CD4-positive, alpha-beta T cell (primary cell): ENCODE data around the gene TXLNA. TPM values are rescaled to one million over a fixed set of nuclear protein-coding genes. Genes with fewer than 3 reads are reported as not detected.
"Not testable (repeated sequence)": the region's sequence is repeated elsewhere in the genome, so short reads cannot be mapped to it uniquely, and the experiment has no call there.

Experiments used
- ATAC-seq: fragments of 200-7000 bp; cut with Tn5 transposase; one replicate; pipeline ENCODE4 v1.10.0; 2022; ENCODE audit warnings: mild to moderate bottlenecking; ENCODE audit not compliant: poor library complexity
- CTCF ChIA-PET: fragments of 350-600 bp; sonication (Branson Sonifier 250); formaldehyde crosslinking; loops from one replicate; lab custom pipeline; 2021; ENCODE audit warnings: antibody characterized with exemption, inconsistent platforms; lab: Charles Lee
- POLR2A ChIA-PET: fragments of 350-600 bp; sonication (Branson Sonifier 250); formaldehyde crosslinking; loops from one replicate; lab custom pipeline; 2021; ENCODE audit warnings: antibody characterized with exemption, inconsistent platforms; lab: Charles Lee
- DNase-seq, 14 experiments: peaks; one replicate each; pipeline ENCODE4 v3.0.0-alpha.2; 2013 to 2020; ENCODE audit warnings: mixed read lengths in 2 of 14
- H3K27ac ChIP-seq, 2 donors: one replicate each; pipeline versions ENCODE4 v1.5.1 to v1.7.0; 2013; ENCODE audit warnings: low read length in 2 of 2, low read depth in 1 of 2, mild to moderate bottlenecking in 1 of 2
- H3K27me3 ChIP-seq, 2 experiments: 1 replicate in 1 of 2; 2 replicates in 1 of 2; pipeline versions ENCODE4 v1.6.1 to v1.7.0; 2013; ENCODE audit warnings: low read length in 2 of 2, control low read depth in 1 of 2, mild to moderate bottlenecking in 1 of 2, moderate library complexity in 1 of 2; ENCODE audit not compliant: insufficient read depth in 2 of 2, control insufficient read depth in 1 of 2
- H3K36me3 ChIP-seq: one replicate; pipeline ENCODE4 v1.6.1; 2013; ENCODE audit warnings: low read length, control low read depth; ENCODE audit not compliant: insufficient read depth
- H3K4me1 ChIP-seq: one replicate; pipeline ENCODE4 v1.6.1; 2013; ENCODE audit warnings: low read length, control low read depth; ENCODE audit not compliant: insufficient read depth
- H3K4me3 ChIP-seq: one replicate; pipeline ENCODE4 v1.5.1; 2013; ENCODE audit warnings: mild to moderate bottlenecking, low read length, moderate library complexity
- H3K9me3 ChIP-seq, 2 experiments: 1 replicate in 1 of 2; 2 replicates in 1 of 2; pipeline versions ENCODE4 v1.6.1 to v1.7.0; 2013; ENCODE audit warnings: low read length in 2 of 2, mild to moderate bottlenecking in 2 of 2, control low read depth in 1 of 2, moderate library complexity in 1 of 2; ENCODE audit not compliant: control insufficient read depth in 1 of 2, insufficient read depth in 1 of 2
- H3K27ac Mint-ChIP-seq: one replicate; pipeline ENCODE4 v1.8.0; 2020; ENCODE audit warnings: mixed read lengths
- H3K27me3 Mint-ChIP-seq: one replicate; pipeline ENCODE4 v1.8.0; 2021; ENCODE audit warnings: mixed read lengths
- H3K36me3 Mint-ChIP-seq: one replicate; pipeline ENCODE4 v1.8.0; 2021; ENCODE audit warnings: low read depth, mixed read lengths
- H3K4me1 Mint-ChIP-seq: one replicate; pipeline ENCODE4 v1.8.0; 2021; ENCODE audit warnings: low read depth, mixed read lengths
- H3K4me3 Mint-ChIP-seq: one replicate; pipeline ENCODE4 v1.8.0; 2020; ENCODE audit warnings: mild to moderate bottlenecking, mixed read lengths
- H3K9me3 Mint-ChIP-seq: one replicate; pipeline ENCODE4 v1.8.0; 2020; ENCODE audit warnings: mixed read lengths
- CTCF ChIP-seq: fragments of 200-600 bp; IDR thresholded peaks from one replicate; pipeline ENCODE4 v1.8.0; 2022; ENCODE audit warnings: antibody characterized with exemption, mild to moderate bottlenecking
- intact Hi-C, 2 experiments: fragments of 100-400 bp; cut with DNase I in 1 of 2; cut with micrococcal nuclease in 1 of 2; formaldehyde crosslinking; loops; one replicate each; pipeline versions ENCODE4 v1.15.1 to v1.9.0; 2023 to 2025; cut with DNase I, micrococcal nuclease
- polyA plus RNA-seq, 2 donors: library from polyadenylated mRNA; unstranded; fragments of 120-200 nt; gene quantifications; one replicate each; pipeline ENCODE4 v1.2.1, GENCODE V29; 2013
- total RNA-seq, 174 experiments: library from RNA in 2 of 174; stranded (reverse) in 2 of 174; gene quantifications; one replicate each; pipeline ENCODE4 v1.2.3 and lab custom pipeline; 2021 to 2026

TXLNA gene
- total RNA-seq, result 1 to 10 TPM; 6.3 to 6.4 TPM
- 25.6 TPM for polyA plus RNA-seq (2013, experiment 1 of 2)
- 22.6 TPM for polyA plus RNA-seq (2013, experiment 2 of 2)
- total RNA-seq (lab: John Stamatoyannopoulos, UW), result 63.6 to 327 (median 133) reads per million in 172 experiments

- H3K4me1 Mint-ChIP-seq, result peaks cover 49% of the 10 kb centered on the region
- ChIA-PET CTCF (interaction anchor here (1.2 to 1.8 kb wide), 2 partner anchors 36 to 107 kb away, joined by 4 to 6 read pairs; partner anchors contain the start of gene TMEM39B), POLR2A (interaction anchor here (0.6 to 4.0 kb wide), 19 partner anchors 11 to 535 kb away, joined by 3 to 41 read pairs (median 5); partner anchors contain the start of genes BSDC1, CCDC28B, KPNA6 and LCK)
- peaks cover 51% of the 10 kb centered on the region for H3K36me3 Mint-ChIP-seq
- Histone ChIP-seq H3K27ac (peak within 1 kb of the TSS; percentile 77 to 93), H3K4me3 (peak within 1 kb of the TSS; percentile 90), H3K27me3 (no peaks in the 10 kb centered on the region), H3K36me3 (peaks cover 10% of the 10 kb centered on the region), H3K9me3 (no peaks in the 10 kb centered on the region), H3K4me1 (peaks cover 46% of the 10 kb centered on the region)
- no peaks in the 10 kb centered on the region for H3K27me3 Mint-ChIP-seq
- intact Hi-C loops, result loop anchor here in 1 of 2 experiments (1.0 to 2.0 kb wide), 4 partner anchors 21 to 215 kb away; partner anchors contain the start of genes BSDC1, CCDC28B and KPNA6
- peak within 1 kb of the TSS; percentile 93 for H3K27ac Mint-ChIP-seq
- no peaks in the 10 kb centered on the region for H3K9me3 Mint-ChIP-seq
- H3K4me3 Mint-ChIP-seq, result peak within 1 kb of the TSS; percentile 91
- DNase-seq (peak; percentile 77 to 94 (median 84)), ATAC-seq (peak; percentile 85)
- TF ChIP-seq CTCF, result no peak
Observed at GRCh38 chr1:32179443-32180185, at the start of gene TXLNA. TSS of gene TXLNA (plus strand) at chr1:32179675. CDS start at chr1:32180346, 671 bp downstream.

GRCh38 chr1:32133950-32134280 lies 45.6 kb upstream of the TXLNA start:
- CTCF ChIA-PET, result interaction anchor here (0.7 to 1.1 kb wide), 2 partner anchors 25 to 238 kb away, joined by 3 to 4 read pairs; no protein-coding TSS in a partner anchor
- H3K27ac Mint-ChIP-seq, intact Hi-C loops: not testable (repeated sequence)

GRCh38 chr1:32137111-32137510 lies 42.4 kb upstream of the TXLNA start:
- no peak for DNase-seq
- Histone ChIP-seq H3K4me3 (no peak overlapping the region), H3K27me3 (no peaks in the 10 kb centered on the region), H3K36me3 (peaks cover 4% of the 10 kb centered on the region), H3K4me1 (peaks cover 3% of the 10 kb centered on the region), H3K27ac (no peak overlapping the region), H3K9me3 (no peaks in the 10 kb centered on the region)
- Mint-ChIP-seq H3K27ac (peak overlapping the region; percentile 28), H3K36me3 (peaks cover 36% of the 10 kb centered on the region), H3K27me3 (no peaks in the 10 kb centered on the region), H3K4me3 (no peak overlapping the region), H3K4me1 (peaks cover 59% of the 10 kb centered on the region), H3K9me3 (no peaks in the 10 kb centered on the region)
- ChIA-PET CTCF (no interaction called here), POLR2A (no interaction called here)
- ATAC-seq, result no peak
- no peak for TF ChIP-seq CTCF
- intact Hi-C loops, result no loop called here

More at GRCh38 chr1:32133950-32134280, 45.6 kb upstream of the TXLNA start:
- H3K27me3 Mint-ChIP-seq, DNase-seq, H3K4me1 ChIP-seq, H3K27me3 ChIP-seq, ATAC-seq, H3K27ac ChIP-seq, H3K4me3 ChIP-seq, H3K9me3 Mint-ChIP-seq, H3K4me3 Mint-ChIP-seq, H3K36me3 ChIP-seq, H3K9me3 ChIP-seq, POLR2A ChIA-PET: not testable (repeated sequence)
- H3K36me3 Mint-ChIP-seq, result peaks cover 40% of the 10 kb centered on the region
- H3K4me1 Mint-ChIP-seq, result peaks cover 43% of the 10 kb centered on the region
